DMS 273 (cell line): Measurements from ENCODE around the gene PTPRC.

ENCODE experiments used
- DNase-seq: peaks from one replicate; lab custom pipeline; 2025; ENCODE audit not compliant: unreplicated experiment; lab: John Stamatoyannopoulos, UW

Gene PTPRC

DNA sequence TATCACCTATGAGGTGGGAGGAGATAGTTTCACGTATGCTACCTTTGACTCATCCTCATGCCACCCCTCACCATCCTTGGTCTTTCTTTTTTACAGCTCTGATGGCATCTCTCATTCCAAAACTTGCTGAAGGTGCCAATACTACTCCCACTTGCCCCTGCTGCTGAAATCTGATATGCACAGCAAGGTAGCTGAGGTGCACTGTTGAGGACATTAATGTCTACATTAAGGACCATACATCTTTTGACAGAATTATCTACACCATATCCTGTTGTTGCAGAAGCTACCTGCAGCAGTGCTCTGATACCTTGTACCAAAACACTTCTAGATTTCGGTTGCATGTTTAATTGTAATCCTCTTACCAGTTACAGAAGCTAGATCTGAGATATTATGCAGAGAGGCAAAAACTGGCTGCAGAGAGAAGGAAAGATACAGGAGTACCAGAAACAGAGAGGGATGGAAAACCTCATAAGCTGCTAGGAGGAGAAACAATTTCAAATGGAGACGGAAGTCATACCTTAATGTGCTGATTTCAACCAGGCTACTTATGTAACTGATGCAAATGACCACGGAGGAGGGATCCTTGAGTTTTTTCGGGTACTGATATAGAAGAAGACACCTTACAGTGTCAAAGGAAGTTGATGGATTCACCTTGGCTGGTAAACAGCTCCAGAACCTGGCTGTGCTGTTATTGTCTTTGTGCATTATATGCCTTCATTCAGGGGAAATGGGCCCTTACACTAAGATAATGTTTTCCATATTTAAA lies 19.3 kb upstream of the PTPRC start:
- DNase-seq = no peak

- DNase-seq = no peak
Measured at GRCh38 chr1:198620218-198620617, 18.6 kb upstream of the PTPRC start.

- no peak for DNase-seq
Measured at GRCh38 chr1:198620951-198621824, 17.7 kb upstream of the PTPRC start.

GRCh38 chr1:198622001-198622400 lies 16.8 kb upstream of the PTPRC start:
- DNase-seq = no peak

DNA sequence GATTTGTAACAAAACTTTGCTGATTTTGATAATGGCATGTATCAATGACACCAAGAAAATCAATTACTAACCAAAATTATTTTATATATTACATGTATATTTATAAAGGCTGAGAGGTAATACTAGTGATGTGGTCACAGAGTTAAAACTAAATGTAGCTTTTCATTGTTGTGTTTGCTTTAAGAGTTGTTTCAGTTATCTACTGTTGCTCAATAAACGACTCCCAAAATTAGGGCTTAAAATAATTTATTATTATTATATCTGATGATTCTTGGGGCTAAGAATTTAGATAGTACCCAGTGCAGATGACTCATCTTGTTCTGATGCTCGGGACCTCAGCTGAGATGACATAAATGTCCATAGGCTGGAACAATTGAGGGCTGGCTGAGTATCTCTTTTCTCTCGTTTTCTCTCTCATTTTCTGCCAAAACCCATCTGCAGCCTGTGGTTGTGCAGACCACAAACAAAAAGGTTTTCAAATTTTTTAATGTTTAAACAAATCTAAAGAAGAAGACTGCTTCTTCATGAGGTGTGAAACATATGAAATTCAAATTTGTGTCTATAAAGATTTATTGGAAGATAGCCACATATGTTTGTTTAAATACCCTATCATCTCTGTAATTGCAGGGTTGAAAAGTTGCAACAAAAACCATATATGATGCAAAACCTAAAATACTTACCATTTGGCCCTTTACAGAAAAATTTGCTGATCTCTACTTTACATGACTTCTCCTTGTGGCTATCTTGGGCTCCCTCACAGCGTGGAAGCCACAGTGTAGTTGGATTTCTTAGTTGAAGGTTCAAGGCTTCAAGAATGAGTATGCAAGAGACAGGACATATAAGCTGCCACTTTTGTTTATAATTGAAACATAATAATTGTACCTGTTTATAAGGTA lies 14.8 kb upstream of the PTPRC start:
- DNase-seq = no peak

DNA sequence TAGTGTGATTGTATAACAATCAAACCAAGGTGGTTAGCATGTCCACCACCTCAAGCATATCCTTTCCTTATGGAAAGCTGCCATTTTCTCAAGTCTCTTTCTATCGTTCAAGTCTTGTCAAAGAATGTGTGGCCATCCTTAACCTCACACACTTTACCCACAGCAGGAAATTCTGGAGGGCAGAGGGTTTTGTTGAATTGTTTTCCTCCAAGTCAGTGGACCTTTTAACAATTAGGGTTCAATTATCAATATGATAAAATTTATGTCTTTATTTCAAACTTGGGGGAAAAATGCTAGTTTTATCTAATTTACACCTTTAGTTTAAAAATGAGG lies 14.2 kb upstream of the PTPRC start:
- no peak for DNase-seq

- no peak for DNase-seq
Measured at GRCh38 chr1:198627436-198628066, 11.3 kb upstream of the PTPRC start.

DNA sequence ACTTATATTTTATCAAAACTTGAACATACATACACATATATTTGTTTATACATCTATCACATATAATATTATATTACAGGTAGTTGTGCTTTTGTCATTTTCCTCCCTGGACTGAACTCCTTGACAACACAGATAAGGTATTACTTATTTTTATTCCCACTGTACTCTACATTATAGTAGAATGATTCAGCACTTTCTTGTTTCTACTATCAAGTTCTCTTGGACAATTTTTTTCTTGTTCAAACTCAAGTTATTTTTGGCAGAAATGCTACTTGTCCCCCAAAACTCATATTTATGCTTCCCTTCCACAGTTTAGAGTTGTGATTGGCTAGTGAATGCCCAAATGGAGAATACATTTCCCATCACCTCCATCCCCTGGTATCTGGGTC lies 10.8 kb upstream of the PTPRC start:
- no peak for DNase-seq

DNA sequence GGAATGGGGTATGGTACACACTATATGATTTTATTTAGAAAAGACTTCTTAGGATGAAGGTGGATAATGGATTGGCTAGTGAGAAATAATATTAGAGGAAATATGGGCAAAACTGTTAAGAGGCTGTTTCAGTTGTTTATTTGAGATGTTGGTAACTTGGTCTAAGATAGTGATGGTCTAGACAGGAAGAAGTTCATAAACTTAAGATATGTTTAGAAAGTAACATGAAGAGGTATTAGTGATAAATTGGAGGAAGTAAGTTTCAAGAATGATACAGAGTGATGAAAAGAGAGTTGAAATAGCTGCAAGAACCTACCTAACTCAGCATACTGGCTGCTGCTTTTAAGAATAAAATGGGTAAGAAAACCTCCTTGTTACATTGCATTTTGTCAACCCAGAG lies 9.2 kb upstream of the PTPRC start:
- DNase-seq = no peak

DNA sequence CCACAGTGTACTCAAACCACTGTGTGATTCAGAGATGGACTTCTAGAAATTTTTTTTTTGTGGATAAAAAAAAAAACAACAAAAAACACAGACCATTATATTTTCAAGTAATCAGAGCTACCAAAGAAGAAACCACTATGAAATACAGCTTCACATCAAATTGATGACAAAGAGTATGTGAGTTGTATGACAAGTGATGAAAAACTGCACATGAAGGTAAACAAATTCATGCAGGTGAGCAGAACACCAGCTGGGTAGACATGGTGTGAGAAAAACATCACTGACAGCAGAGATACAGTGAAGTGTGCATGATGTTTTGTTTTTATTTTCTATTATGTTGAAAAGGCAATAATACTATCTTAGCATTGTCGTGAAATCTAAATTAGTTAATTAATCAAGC lies 8.0 kb upstream of the PTPRC start:
- DNase-seq = no peak

- no peak for DNase-seq
Measured at GRCh38 chr1:198631292-198631691, 7.5 kb upstream of the PTPRC start.

- no peak for DNase-seq
Measured at GRCh38 chr1:198632007-198632406, 6.8 kb upstream of the PTPRC start.

DNA sequence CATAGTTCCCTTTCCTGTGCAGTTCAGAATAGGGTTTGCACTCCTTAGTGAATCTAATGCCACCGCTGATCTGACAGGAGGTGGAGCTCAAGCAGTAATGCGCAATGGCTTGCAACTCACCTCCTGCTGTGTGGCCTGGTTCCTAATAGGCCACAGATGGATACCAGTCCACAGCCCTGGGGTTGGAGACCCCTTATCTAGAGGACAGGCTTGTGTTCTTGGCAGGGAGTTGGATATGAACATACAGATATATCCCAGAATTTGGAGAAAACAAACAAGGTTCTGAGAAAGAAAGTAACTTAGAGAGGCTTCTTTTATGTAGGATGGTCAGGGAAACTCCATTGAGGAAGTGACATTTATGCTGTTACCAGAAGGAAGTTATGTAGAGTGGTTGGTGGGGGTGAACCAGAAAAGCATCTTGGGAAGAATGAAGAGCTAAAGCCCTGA lies 5.1 kb upstream of the PTPRC start:
- DNase-seq = no peak

DNA sequence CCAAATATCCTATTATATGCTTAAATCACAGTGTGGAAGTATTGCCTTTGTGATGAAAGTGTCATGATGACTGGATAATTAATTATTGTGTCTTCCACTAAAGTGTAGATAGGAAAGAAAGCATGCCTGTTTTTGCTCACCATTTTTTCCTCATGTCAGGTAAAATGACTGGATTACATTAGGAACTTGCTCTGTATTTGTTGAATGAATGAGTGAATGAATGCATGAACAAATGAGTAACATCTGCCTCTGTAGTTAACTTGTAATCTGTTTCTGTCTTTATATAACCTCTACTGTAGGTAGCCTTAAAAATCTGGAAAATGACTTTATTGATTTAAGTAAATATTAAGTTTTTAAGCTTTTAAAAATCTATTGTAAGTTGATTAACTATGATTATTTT lies 2.9 kb upstream of the PTPRC start:
- DNase-seq = no peak

DNA sequence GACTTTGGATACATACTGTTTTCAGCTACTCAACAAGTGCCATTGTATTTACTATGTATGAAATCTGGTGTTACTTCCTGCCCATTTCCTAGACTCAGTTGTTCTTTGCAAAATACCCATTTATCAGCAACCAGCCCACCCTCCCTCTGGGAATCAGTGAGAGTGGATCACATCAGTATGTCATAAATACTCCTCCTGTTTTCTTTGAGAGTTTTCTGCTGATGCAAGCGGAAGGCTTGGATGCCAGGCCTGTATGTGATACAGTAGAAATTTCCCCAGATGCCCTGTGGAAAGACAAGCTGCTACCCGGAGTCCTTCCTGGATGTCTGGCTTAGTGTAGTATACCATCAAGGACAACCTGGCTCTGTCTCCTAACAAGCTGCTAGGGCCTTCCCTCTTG lies 2.4 kb upstream of the PTPRC start:
- no peak for DNase-seq

DNA sequence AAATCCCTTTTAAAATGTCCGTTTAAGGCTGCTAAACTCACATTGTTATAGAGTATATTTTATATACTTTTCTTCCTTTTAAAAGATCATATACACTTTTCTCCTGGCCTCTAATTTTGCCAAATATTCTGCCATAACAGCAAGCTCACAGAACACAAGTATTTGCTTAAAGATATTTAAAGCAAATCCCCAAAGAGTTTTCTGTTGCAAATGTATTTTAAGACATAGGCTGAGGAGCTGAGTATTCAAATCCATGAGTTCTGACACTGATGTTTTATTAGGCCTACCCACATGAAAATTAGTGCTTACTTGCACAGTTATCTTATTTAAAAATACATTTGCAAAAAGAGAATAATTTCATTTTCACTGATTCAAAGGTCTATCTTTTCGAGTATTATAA lies 1.7 kb upstream of the PTPRC start:
- DNase-seq = no peak

DNA sequence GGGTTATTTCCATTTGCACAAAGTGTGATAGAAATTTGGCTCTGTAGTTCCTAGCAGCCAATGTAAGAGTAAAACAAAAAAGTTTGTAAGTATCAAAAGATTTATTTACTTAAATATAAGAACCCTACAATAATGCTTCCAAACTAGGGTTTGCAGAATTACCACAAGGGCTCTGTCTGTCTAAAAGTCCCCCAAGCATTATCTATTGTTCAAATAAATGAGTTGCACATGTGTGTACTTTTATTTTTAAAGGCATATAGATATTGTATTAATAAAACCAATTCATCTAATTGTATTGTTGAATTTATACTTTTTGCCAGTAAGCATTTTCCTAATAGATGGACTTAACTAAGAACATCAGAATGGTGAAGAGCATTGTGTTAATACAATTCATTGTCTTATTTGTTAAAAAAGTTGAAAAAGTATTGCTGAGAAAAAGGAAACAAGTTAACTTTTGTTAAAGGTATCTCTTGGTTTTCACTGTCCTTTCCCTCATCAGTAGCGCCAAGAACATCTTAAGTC lies 863 bp upstream of the PTPRC start:
- no peak for DNase-seq

- no peak for DNase-seq
Measured at GRCh38 chr1:198638441-198638840, 399 bp upstream of the PTPRC start.

GRCh38 chr1:198639671-198640143 lies 867 bp downstream of the PTPRC start:
- no peak for DNase-seq

GRCh38 chr1:198640174-198640573 lies 1.3 kb downstream of the PTPRC start:
- DNase-seq = no peak

DNA sequence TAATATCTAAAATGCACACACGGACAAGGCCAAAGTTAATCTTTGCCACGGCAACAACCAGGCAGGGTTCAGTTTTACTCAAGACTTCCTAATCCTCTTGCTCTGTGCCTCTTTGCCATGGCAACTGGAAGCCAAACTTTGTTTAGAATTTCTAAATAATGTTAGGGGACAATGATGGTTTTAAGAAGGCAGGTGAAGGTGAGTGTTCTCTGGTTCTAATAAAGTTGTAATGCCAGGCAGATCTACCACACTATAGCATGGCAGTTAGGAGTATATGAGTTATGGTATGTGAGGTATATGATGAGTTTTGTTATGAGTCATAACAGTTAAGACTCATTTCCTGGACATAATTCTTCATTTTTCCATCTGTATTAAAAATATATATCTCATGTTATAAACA lies 2.7 kb downstream of the PTPRC start:
- DNase-seq = no peak
